Activated CD8-positive, alpha-beta memory T cell treated with anti-CD3 and anti-CD28 coated beads, Interleukin-2, amount 50 U/mL, for 1 hour (primary cell): ENCODE data around the gene SPATA7.
A peak's percentile ranks its signal among the peaks of the same experiment; 100 is the strongest.
"Not testable (repeated sequence)": the region's sequence is repeated elsewhere in the genome, so short reads cannot be mapped to it uniquely, and the experiment has no call there.

Experiments used
- DNase-seq: peaks from one replicate; pipeline ENCODE4 v3.0.0-alpha.2; 2020; ENCODE audit errors: extremely low read depth

SPATA7 gene

GRCh38 chr14:88385212-88386101 lies at the start of gene SPATA7:
Gene SPATA7, plus strand, starts transcription at chr14:88385657. Its CDS starts 162 bp downstream, at chr14:88385819.
- peak; percentile 28 for DNase-seq

GRCh38 chr14:88340357-88340756 lies 45.1 kb upstream of the SPATA7 start:
- DNase-seq, result no peak

- DNase-seq, result no peak
These were observed 42.5 kb upstream of the SPATA7 start for GRCh38 chr14:88342980-88343379.

GRCh38 chr14:88346048-88346639 lies 39.3 kb upstream of the SPATA7 start:
- DNase-seq, result no peak

- no peak for DNase-seq
These were observed 36.9 kb upstream of the SPATA7 start for GRCh38 chr14:88348546-88348945.

GRCh38 chr14:88351966-88352691 lies 33.3 kb upstream of the SPATA7 start:
- DNase-seq, result no peak

- DNase-seq, result no peak
These were observed 32.8 kb upstream of the SPATA7 start for GRCh38 chr14:88352698-88353097.

GRCh38 chr14:88354358-88354757 lies 31.1 kb upstream of the SPATA7 start:
- DNase-seq, result no peak

- no peak for DNase-seq
These were observed 26.0 kb upstream of the SPATA7 start for GRCh38 chr14:88359500-88359899.

- DNase-seq, result no peak
These were observed 21.8 kb upstream of the SPATA7 start for GRCh38 chr14:88363644-88364043.

- no peak for DNase-seq
These were observed 20.6 kb upstream of the SPATA7 start for GRCh38 chr14:88364710-88365413.

- DNase-seq, result no peak
These were observed 16.0 kb upstream of the SPATA7 start for GRCh38 chr14:88369496-88369895.

GRCh38 chr14:88379706-88380343 lies 5.6 kb upstream of the SPATA7 start:
- no peak for DNase-seq

GRCh38 chr14:88380405-88380804 lies 5.1 kb upstream of the SPATA7 start:
- no peak for DNase-seq

- not testable (repeated sequence) for DNase-seq
These were observed 3.8 kb upstream of the SPATA7 start for GRCh38 chr14:88381634-88382033.

GRCh38 chr14:88384718-88385117 lies 739 bp upstream of the SPATA7 start:
- no peak for DNase-seq

- no peak for DNase-seq
These were observed 868 bp downstream of the SPATA7 start for GRCh38 chr14:88386256-88386794.

GRCh38 chr14:88388741-88389282 lies 3.4 kb downstream of the SPATA7 start:
- DNase-seq, result no peak

- DNase-seq, result no peak
These were observed 7.2 kb downstream of the SPATA7 start for GRCh38 chr14:88392609-88393008.

- no peak for DNase-seq
These were observed 25.6 kb downstream of the SPATA7 start for GRCh38 chr14:88411039-88411438.

GRCh38 chr14:88417594-88417993 lies 32.1 kb downstream of the SPATA7 start:
- no peak for DNase-seq
